HG03342 (cell line): ENCODE data around the gene TRIP11.

Source experiments
- ATAC-seq: cut with Tn5 transposase; IDR thresholded peaks from one replicate; pipeline ENCODE4 v1.9.1; 2021; ENCODE audit warnings: mild to moderate bottlenecking, moderate library complexity; ENCODE audit not compliant: unreplicated experiment

Gene TRIP11

DNA sequence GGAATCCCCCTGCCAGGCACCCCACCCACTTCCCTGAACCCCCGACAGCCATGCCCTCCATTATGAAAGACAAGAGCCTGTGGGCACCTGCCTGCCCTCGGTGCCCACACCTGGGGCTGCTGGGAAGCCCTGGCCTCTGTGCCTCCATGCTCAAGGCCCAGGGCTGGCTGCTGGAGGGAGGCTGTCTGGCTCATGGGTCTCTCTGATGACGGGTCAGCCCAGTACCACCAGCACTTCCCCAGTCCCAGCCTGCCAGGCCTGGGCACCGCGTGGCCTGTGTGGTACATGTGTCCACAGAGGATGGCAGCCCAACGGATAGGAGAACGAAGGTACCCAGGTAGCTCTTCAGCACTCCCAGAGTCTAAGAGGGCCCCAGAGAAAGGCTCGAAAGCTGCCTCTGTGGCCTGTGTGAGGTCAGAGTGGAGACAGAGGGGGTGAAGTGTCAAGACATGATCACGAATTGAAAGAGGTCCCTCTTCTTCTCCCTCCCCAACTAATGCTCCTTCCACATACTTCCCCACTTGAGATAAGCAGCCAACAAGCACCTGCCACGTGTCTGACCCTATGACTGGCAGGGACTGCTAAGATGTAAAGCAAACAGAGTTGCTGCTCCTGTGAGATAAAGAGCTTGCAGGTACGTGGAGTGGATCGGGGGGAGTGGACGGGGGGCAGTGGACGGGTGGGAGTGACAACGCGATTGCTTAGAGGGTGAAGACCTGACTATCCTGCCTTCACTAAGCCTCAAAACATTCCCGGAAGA is 113.5 kb downstream of the TRIP11 start:
- no peak for ATAC-seq

DNA sequence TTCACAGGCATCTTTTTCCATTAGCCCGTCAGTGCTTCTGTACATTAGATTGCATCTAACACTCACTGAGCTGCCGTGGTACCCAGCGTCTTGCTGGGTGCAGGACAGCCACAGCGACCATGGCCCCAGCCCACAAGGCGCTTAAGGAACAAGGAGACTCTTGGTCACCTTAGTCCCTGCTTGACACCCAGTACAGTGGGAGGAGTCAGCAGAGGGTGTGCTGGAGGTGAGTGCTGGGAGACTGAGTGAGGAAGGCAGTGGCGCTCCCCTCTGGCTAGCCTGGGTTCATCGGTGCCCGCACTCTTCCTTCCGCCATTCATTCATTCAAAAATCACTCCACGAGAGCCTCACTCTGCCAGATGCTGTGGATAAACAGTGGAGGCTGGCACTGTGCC is 114.1 kb downstream of the TRIP11 start:
- no peak for ATAC-seq

DNA sequence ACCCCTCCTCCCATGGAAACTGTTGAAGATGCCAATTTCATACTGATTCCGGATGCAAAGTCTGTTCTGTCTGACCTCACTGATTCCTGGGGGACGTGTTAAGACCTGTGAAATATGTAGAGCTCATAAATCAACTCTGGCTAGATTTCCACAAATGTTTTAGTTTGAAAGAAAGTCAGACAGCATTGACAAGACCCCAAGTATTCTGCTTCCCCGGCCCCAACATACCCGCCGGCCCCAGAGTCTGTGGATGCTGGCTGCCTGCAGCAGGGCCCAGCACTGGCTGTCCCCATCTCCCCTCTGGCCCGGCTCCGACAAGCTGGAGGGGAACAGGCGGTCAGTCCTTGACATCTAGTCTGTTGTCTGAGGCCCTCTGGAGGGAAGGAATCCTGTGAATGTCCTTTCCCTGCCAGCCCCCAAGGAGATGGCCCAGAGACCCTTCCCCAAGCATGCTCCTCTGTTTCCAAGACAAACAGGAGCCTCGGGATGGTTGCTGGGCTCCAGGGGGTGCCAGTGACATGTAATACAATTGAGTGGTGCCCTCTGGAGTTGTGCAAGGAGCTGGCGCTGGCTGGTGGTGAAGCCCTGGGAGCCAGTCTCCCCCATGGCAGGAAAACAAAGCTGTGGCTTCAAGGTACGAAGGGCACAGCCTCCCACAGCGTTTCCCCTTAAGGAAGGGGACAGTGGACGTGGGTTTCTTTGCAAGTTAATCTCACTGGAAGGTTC is 114.7 kb downstream of the TRIP11 start:
- ATAC-seq, result no peak

DNA sequence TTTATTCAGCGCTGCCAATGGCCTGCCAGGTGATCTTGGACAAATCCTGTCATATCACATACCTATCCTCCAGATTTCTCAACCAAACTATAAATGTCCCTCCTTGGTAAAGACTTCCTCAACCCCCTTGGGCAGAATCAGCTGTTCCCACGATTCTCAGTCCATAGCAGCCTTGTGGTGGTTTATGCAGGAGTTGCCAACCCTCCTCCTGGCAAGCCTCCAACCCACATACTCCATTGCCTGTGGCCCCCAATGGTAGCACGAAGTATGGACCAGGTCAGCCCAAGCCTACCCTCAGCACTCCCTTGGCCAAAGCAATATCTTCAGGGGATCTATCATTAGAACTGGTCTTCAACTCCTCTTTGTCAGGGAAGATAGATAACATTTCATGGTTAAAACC is 119.3 kb downstream of the TRIP11 start:
- no peak for ATAC-seq

DNA sequence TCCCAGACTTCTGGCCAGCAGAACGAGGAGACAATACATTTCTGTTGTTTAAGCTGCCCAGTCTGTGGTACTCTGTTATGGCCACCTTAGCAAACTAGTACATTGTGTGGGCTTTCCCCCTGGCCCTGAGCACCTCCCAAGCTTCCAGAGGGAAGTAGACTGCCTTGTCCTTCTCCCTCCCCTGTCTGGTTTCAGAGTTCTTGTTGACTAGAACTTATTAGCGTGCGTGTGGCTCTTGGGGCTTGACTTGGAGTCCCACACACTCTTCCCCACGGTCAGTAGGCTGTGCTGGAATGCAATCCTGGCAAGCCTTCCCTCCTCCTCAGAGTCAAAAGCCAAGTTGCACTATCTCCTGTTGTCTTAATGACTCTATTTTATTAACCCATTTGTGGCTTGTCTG is 120.0 kb downstream of the TRIP11 start:
- ATAC-seq, result no peak

DNA sequence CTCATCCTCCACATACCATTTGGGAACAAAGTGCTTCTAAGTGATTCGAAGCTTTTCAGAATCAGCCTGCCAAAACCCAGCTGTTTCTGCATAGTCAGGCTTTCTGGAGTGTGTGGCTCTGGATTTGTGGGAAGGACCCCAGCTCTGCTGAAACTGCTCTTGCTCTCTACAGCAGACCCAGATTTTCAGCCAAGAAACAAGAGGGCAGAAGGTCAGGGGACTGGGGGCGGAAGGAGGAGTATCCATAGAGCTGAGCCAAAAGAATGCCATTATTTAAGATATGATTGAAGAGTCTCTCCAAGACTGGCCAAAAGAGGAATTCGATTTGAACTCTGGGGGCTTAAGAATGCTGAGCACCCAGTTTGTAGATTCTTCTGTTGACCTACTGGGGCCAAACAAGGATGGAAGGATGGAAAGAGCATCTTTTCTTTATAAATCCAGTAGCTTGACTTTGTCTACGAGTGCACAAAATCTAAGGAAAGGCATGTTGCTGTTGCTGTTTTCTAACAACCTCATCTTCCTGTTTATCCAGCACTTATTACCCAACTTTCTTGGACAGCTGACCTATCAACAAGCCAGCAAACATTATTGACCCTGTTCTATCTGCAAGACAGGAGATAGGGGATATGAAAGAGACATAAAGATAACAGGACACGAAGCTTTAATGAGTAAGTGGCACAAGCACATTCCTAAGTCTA is 121.5 kb downstream of the TRIP11 start:
- ATAC-seq, result no peak
